OCI-LY3 (cell line): ENCODE results near the gene TBL3.
A peak's percentile ranks its signal among the peaks of the same experiment; 100 is the strongest.

Experiments used
- CTCF ChIP-seq: fragments of 200-600, 300-600 bp; sonication (generic); IDR thresholded peaks from 2 replicates; pipeline ENCODE4 v1.5.1; 2014; ENCODE audit warnings: antibody characterized with exemption, low read length, low read depth
- EZH2phosphoT487 ChIP-seq: fragments of 200-600 bp; shearing (Covaris generic); IDR thresholded peaks from 2 replicates; pipeline ENCODE4 v1.6.1; 2018; ENCODE audit warnings: antibody characterized with exemption, mixed run types, low read depth

GRCh38 chr16:2023092-2024031 is 51.5 kb downstream of the TBL3 start:
- peak; percentile 88 for TF ChIP-seq CTCF
- TF ChIP-seq EZH2phosphoT487 = no peak
